CD1c-positive myeloid dendritic cell (primary cell): ENCODE measurements around the gene TEDC1.
A peak's percentile ranks its signal among the peaks of the same experiment; 100 is the strongest.
"Not testable (repeated sequence)": the region's sequence is repeated elsewhere in the genome, so short reads cannot be mapped to it uniquely, and the experiment has no call there.

Experiments
- DNase-seq: peaks from one replicate; pipeline ENCODE4 v3.0.0-alpha.2; 2016; ENCODE audit errors: extremely low spot score

TEDC1 gene

GRCh38 chr14:105537580-105538474, 46.8 kb downstream of the TEDC1 start:
- DNase-seq, result peak; percentile 63

- DNase-seq, result no peak
Measured at GRCh38 chr14:105538481-105539049, 47.5 kb downstream of the TEDC1 start.

- no peak for DNase-seq
Measured at GRCh38 chr14:105540811-105541210, 49.8 kb downstream of the TEDC1 start.

GRCh38 chr14:105541218-105541875, 50.3 kb downstream of the TEDC1 start:
- DNase-seq, result no peak

- not testable (repeated sequence) for DNase-seq
Measured at GRCh38 chr14:105545676-105546075, 54.6 kb downstream of the TEDC1 start.

- not testable (repeated sequence) for DNase-seq
Measured at GRCh38 chr14:105546410-105546809, 55.4 kb downstream of the TEDC1 start.

- DNase-seq, result not testable (repeated sequence)
Measured at GRCh38 chr14:105547072-105547471, 56.0 kb downstream of the TEDC1 start.

GRCh38 chr14:105547741-105548169, 56.7 kb downstream of the TEDC1 start:
- no peak for DNase-seq
